IMR-90 (cell line): ENCODE data around the gene DOLPP1. TPM values are rescaled to one million over a fixed set of nuclear protein-coding genes. Genes with fewer than 3 reads are reported as not detected.
"Not testable (repeated sequence)": the region's sequence is repeated elsewhere in the genome, so short reads cannot be mapped to it uniquely, and the experiment has no call there.

Source experiments
- ATAC-seq: fragments of 200-7000 bp; cut with Tn5 transposase; 2 replicates; pipeline ENCODE4 v1.9.1; 2020; ENCODE audit warnings: low read depth, mild to moderate bottlenecking, moderate library complexity
- BruUV-seq: library from RNA; stranded (reverse); fragments of 400-500 nt; replicated peaks from 2 replicates; lab custom pipeline; 2021; lab: Mats Ljungman, UMichigan
- CTCF ChIA-PET: fragments of 300-600 bp; formaldehyde crosslinking; extraction: SDS; loops from one replicate; lab custom pipeline; 2021; ENCODE audit warnings: antibody characterized with exemption; lab: Yijun Ruan, JAX
- POLR2A ChIA-PET: fragments of 300-600 bp; sonication (Branson Sonifier 250); formaldehyde crosslinking; loops from one replicate; lab custom pipeline; 2022; ENCODE audit warnings: antibody characterized with exemption; ENCODE audit not compliant: unreplicated experiment; lab: Charles Lee
- DNase-seq: peaks from one replicate; pipeline ENCODE4 v3.0.0; 2013
- H2AFZ ChIP-seq: replicated peaks from 2 replicates; pipeline ENCODE3; 2013; ENCODE audit warnings: low read length, mild to moderate bottlenecking; ENCODE audit not compliant: poor library complexity
- H2AK5ac ChIP-seq: 2 replicates; pipeline ENCODE4 v1.6.1; 2013; ENCODE audit warnings: low read depth, low read length, inconsistent platforms
- H2AK9ac ChIP-seq: replicated peaks from 2 replicates; pipeline ENCODE3; 2013; ENCODE audit warnings: mild to moderate bottlenecking, low read depth, low read length, moderate library complexity; ENCODE audit not compliant: poor library complexity
- H2BK120ac ChIP-seq: 2 replicates; pipeline ENCODE4 v1.6.1; 2013; ENCODE audit warnings: low read depth, low read length, inconsistent platforms
- H2BK15ac ChIP-seq: 3 replicates; pipeline ENCODE4 v1.6.1; 2013; ENCODE audit warnings: low read depth, low read length, inconsistent platforms
- H2BK20ac ChIP-seq: 2 replicates; pipeline ENCODE4 v1.6.1; 2013; ENCODE audit warnings: low read depth, mild to moderate bottlenecking, inconsistent platforms, low read length, moderate library complexity
- H2BK5ac ChIP-seq: 2 replicates; pipeline ENCODE4 v1.6.1; 2013; ENCODE audit warnings: mild to moderate bottlenecking, low read depth, low read length, inconsistent platforms; ENCODE audit not compliant: poor library complexity, severe bottlenecking
- H3K14ac ChIP-seq: replicated peaks from 2 replicates; pipeline ENCODE4 v1.6.1; 2013; ENCODE audit warnings: low read depth, low read length, inconsistent platforms
- H3K18ac ChIP-seq: 2 replicates; pipeline ENCODE4 v1.6.1; 2013; ENCODE audit warnings: low read depth, low read length, control low read depth
- H3K23ac ChIP-seq: 2 replicates; pipeline ENCODE4 v1.6.1; 2013; ENCODE audit warnings: low read depth, low read length, inconsistent platforms
- H3K27ac ChIP-seq: 2 replicates; pipeline ENCODE4 v1.5.1; 2013; ENCODE audit warnings: mild to moderate bottlenecking, control low read depth, low read length; ENCODE audit not compliant: insufficient read depth
- H3K27me3 ChIP-seq: 2 replicates; pipeline ENCODE4 v1.6.1; 2013; ENCODE audit warnings: low read length; ENCODE audit not compliant: control insufficient read depth, insufficient read depth
- H3K36me3 ChIP-seq: 2 replicates; pipeline ENCODE4 v1.6.1; 2013; ENCODE audit warnings: low read length, mixed read lengths; ENCODE audit not compliant: control insufficient read depth, insufficient read depth
- H3K4ac ChIP-seq: 2 replicates; pipeline ENCODE4 v1.6.1; 2013; ENCODE audit warnings: low read depth, low read length, inconsistent platforms
- H3K4me1 ChIP-seq: 2 replicates; pipeline ENCODE4 v1.6.1; 2013; ENCODE audit warnings: low read length, mixed read lengths; ENCODE audit not compliant: control insufficient read depth, insufficient read depth
- H3K4me2 ChIP-seq: 2 replicates; pipeline ENCODE4 v1.6.1; 2013; ENCODE audit warnings: low read depth, mild to moderate bottlenecking, control low read depth, low read length, moderate library complexity
- H3K4me3 ChIP-seq: 2 replicates; pipeline ENCODE4 v1.5.1; 2013; ENCODE audit warnings: low read depth, mild to moderate bottlenecking, control low read depth, low read length, moderate library complexity; ENCODE audit not compliant: insufficient read depth
- H3K56ac ChIP-seq: 2 replicates; pipeline ENCODE4 v1.6.1; 2013; ENCODE audit warnings: low read length, inconsistent platforms; ENCODE audit not compliant: insufficient read depth; ENCODE audit errors: extremely low read depth
- H3K79me1 ChIP-seq, 2 experiments: 2 replicates each; pipeline ENCODE4 v1.6.1; 2013; ENCODE audit warnings: low read length in 2 of 2, inconsistent platforms in 1 of 2, low read depth in 1 of 2
- H3K9ac ChIP-seq: 2 replicates; pipeline ENCODE4 v1.6.1; 2013; ENCODE audit warnings: low read depth, low read length, control low read depth
- H3K9me1 ChIP-seq: 2 replicates; pipeline ENCODE4 v1.6.1; 2013; ENCODE audit warnings: low read length, inconsistent platforms; ENCODE audit not compliant: insufficient read depth
- H3K9me3 ChIP-seq: 2 replicates; pipeline ENCODE4 v1.6.1; 2013; ENCODE audit warnings: low read length; ENCODE audit not compliant: control insufficient read depth, insufficient read depth
- H4K20me1 ChIP-seq: 2 replicates; pipeline ENCODE4 v1.6.1; 2013; ENCODE audit warnings: low read length, inconsistent platforms; ENCODE audit not compliant: insufficient read depth
- H4K5ac ChIP-seq: 2 replicates; pipeline ENCODE4 v1.6.1; 2013; ENCODE audit warnings: mild to moderate bottlenecking, low read depth, low read length, control low read depth
- H4K8ac ChIP-seq, 2 experiments: 2 replicates each; pipeline ENCODE4 v1.6.1; 2013; ENCODE audit warnings: low read depth in 2 of 2, low read length in 2 of 2, control low read depth in 1 of 2, inconsistent platforms in 1 of 2
- H4K91ac ChIP-seq: 2 replicates; pipeline ENCODE4 v1.6.1; 2013; ENCODE audit warnings: low read depth, low read length, inconsistent platforms; ENCODE audit not compliant: insufficient read depth
- MAZ ChIP-seq: IDR thresholded peaks from 2 replicates; pipeline ENCODE4 v1.6.1; 2012; ENCODE audit warnings: low read depth, mild to moderate bottlenecking, low read length, improper control_type of control experiment, moderate library complexity, borderline replicate concordance
- MXI1 ChIP-seq: IDR thresholded peaks from 2 replicates; pipeline ENCODE4 v1.6.1; 2012; ENCODE audit warnings: low read depth, mild to moderate bottlenecking, low read length, moderate library complexity, borderline replicate concordance
- RFX5 ChIP-seq: IDR thresholded peaks from 2 replicates; pipeline ENCODE4 v1.8.0; 2012; ENCODE audit warnings: low read depth, mild to moderate bottlenecking, low read length, moderate library complexity
- WGBS, 2 experiments: methylation state at CpG; one replicate each; pipeline versions ENCODE4 v1.1.5 to v1.1.7; 2013; ENCODE audit warnings: missing lambda C conversion rate in 2 of 2; ENCODE audit not compliant: insufficient read length in 1 of 2; ENCODE audit errors: extremely low coverage in 2 of 2; 5-methylcytosine and 5-hydroxymethylcytosine counted together
- dilution Hi-C: fragments of 300-500 bp; cut with HindIII; formaldehyde crosslinking; loops from one replicate; pipeline ENCODE4 v1.14.3; 2018; ENCODE audit warnings: low sequenced_read_pairs; ENCODE audit not compliant: unreplicated experiment
- in situ Hi-C: fragments of 300-500 bp; cut with MboI; formaldehyde crosslinking; loops from 3 replicates; pipeline ENCODE4 v1.14.3; 2019; ENCODE audit warnings: low sequenced_read_pairs, inconsistent platforms, mixed read lengths
- intact Hi-C: fragments of 100-400 bp; cut with micrococcal nuclease; formaldehyde crosslinking; loops from 2 replicates; pipeline ENCODE4 v1.10.0; 2022
- polyA plus RNA-seq, 3 experiments: library from polyadenylated mRNA; depleted of rRNA; stranded (reverse); fragments of >200 nt; gene quantifications; 2 replicates each; pipeline ENCODE4 v1.2.3, GENCODE V29; 2012; ENCODE audit warnings: low replicate concordance in 1 of 3
- total RNA-seq: library from RNA; depleted of rRNA; stranded (reverse); fragments of >200 nt; gene quantifications from 2 replicates; pipeline ENCODE4 v1.2.3, GENCODE V29; 2012

The DOLPP1 gene
- total and polyA plus RNA-seq, 2 of the 4 experiments (the other 2 are of a cell fraction) = 7.0 to 16.5 TPM

- peak overlapping the region; percentile 65; the same call in 1 of the 2 replicates for H2AK5ac ChIP-seq
- peak overlapping the region; percentile 93 for H2BK5ac ChIP-seq
- peak overlapping the region; percentile 93 for H3K4me3 ChIP-seq
- peaks cover 7% of the 10 kb centered on the region for H3K4me1 ChIP-seq
- peak overlapping the region; percentile 91 for H4K91ac ChIP-seq
- peak overlapping the region; percentile 96 for H2AFZ ChIP-seq
- no TSS peak for BruUV-seq
- DNase-seq (peak; percentile 45), ATAC-seq (peak; percentile 16)
- intact Hi-C loops (no loop called here), dilution Hi-C loops (no loop called here), in situ Hi-C loops (no loop called here)
- H3K9me1 ChIP-seq = 0 out of 2 replicates have a peak, but pooled peaks cover 3% of the 10 kb centered on the region
- peak overlapping the region; percentile 86 for H2BK120ac ChIP-seq
- peaks cover 13% of the 10 kb centered on the region for H3K36me3 ChIP-seq
- CTCF ChIA-PET = interaction anchor here (1.1 kb wide), 1 partner anchor 9 kb away, joined by 3 read pairs; no protein-coding TSS in a partner anchor
- POLR2A ChIA-PET = no interaction called here
- H4K5ac ChIP-seq = peak overlapping the region; percentile 87
- TF ChIP-seq MXI1 (0 out of 2 replicates have a peak, but pooled peaks have one; percentile 35), RFX5 (no peak), MAZ (0 out of 2 replicates have a peak, but pooled peaks have one; percentile 51)
- H3K14ac ChIP-seq = peak overlapping the region; percentile 97
- H3K4ac ChIP-seq = peak overlapping the region; percentile 93
- peak overlapping the region; percentile 95 for H3K56ac ChIP-seq
- peak overlapping the region; percentile 91 for H3K27ac ChIP-seq
- H4K20me1 ChIP-seq = peaks cover 4% of the 10 kb centered on the region
- no peaks in the 10 kb centered on the region for H3K27me3 ChIP-seq
- no peak overlapping the region for H2BK20ac ChIP-seq
- peak overlapping the region; percentile 82 for H3K9ac ChIP-seq
- peak overlapping the region; percentile 79 to 97; a peak in 3 of 4 replicates for H4K8ac ChIP-seq
- peak overlapping the region; percentile 78 for H3K18ac ChIP-seq
- H3K9me3 ChIP-seq = no peaks in the 10 kb centered on the region
- peak overlapping the region; percentile 99 for H2AK9ac ChIP-seq
- 0% methylated on average over 15 of the region's 37 CpGs; no CpG with 5 or more reads in 1 of the 2 experiments for WGBS, 2 experiments
- H3K4me2 ChIP-seq = peak overlapping the region; percentile 97
- peak overlapping the region; percentile 78 for H3K23ac ChIP-seq
- H3K79me1 ChIP-seq = peaks cover 29 to 72% of the 10 kb centered on the region in 2 experiments
- peak overlapping the region; percentile 67; the same call in 1 of the 3 replicates for H2BK15ac ChIP-seq
Measured at GRCh38 chr9:129111528-129112151, 30.7 kb downstream of the DOLPP1 start.

GRCh38 chr9:129112526-129112925, 31.6 kb downstream of the DOLPP1 start:
- H4K91ac ChIP-seq = peak overlapping the region; percentile 57; the same call in 1 of the 2 replicates
- H2AFZ ChIP-seq = peak overlapping the region; percentile 96
- peak overlapping the region; percentile 93 for H3K4ac ChIP-seq
- dilution Hi-C loops, H2BK15ac ChIP-seq, BruUV-seq, POLR2A ChIA-PET, H3K4me1 ChIP-seq, intact Hi-C loops, H3K18ac ChIP-seq, H3K27me3 ChIP-seq, in situ Hi-C loops, DNase-seq, ATAC-seq, H2BK120ac ChIP-seq, H3K36me3 ChIP-seq, H3K9me3 ChIP-seq, H2BK5ac ChIP-seq, H4K20me1 ChIP-seq, H2BK20ac ChIP-seq, H3K9me1 ChIP-seq: not testable (repeated sequence)
- peak overlapping the region; percentile 97 for H3K4me2 ChIP-seq
- CTCF ChIA-PET = interaction anchor here (1.1 kb wide), 1 partner anchor 10 kb away, joined by 3 read pairs; no protein-coding TSS in a partner anchor
- peaks cover 26 to 70% of the 10 kb centered on the region in 2 experiments; a peak in 3 of 4 replicates for H3K79me1 ChIP-seq
- peak overlapping the region; percentile 89; the same call in 1 of the 2 replicates for H3K14ac ChIP-seq
- H3K9ac ChIP-seq = peak overlapping the region; percentile 82
- H2AK9ac ChIP-seq = peak overlapping the region; percentile 99
- WGBS, 2 experiments = 96% methylated on average over 7 of the region's 17 CpGs; no CpG with 5 or more reads in 1 of the 2 experiments
- peak overlapping the region; percentile 93 for H3K4me3 ChIP-seq
- peak overlapping the region; percentile 79 to 97; a peak in 3 of 4 replicates for H4K8ac ChIP-seq
- peak overlapping the region; percentile 58; the same call in 1 of the 2 replicates for H3K56ac ChIP-seq
- peak overlapping the region; percentile 65; the same call in 1 of the 2 replicates for H2AK5ac ChIP-seq
- peak overlapping the region; percentile 69 for H4K5ac ChIP-seq
- peak overlapping the region; percentile 32 for H3K23ac ChIP-seq
- H3K27ac ChIP-seq = peak overlapping the region; percentile 91; the same call in 1 of the 2 replicates
